OCI-M2 (cell line): ENCODE results near the gene DENND1A.
A peak's percentile ranks its signal among the peaks of the same experiment; 100 is the strongest.

Experiments used
- DNase-seq: peaks from one replicate; lab custom pipeline; 2025; ENCODE audit not compliant: unreplicated experiment; lab: John Stamatoyannopoulos, UW

The DENND1A gene

GRCh38 chr9:123382653-123383511 is 547.0 kb downstream of the DENND1A start:
- DNase-seq: no peak

- DNase-seq: no peak
Observed at GRCh38 chr9:123380852-123381705, 548.8 kb downstream of the DENND1A start.

GRCh38 chr9:123378956-123379660 is 550.8 kb downstream of the DENND1A start:
- no peak for DNase-seq

- no peak for DNase-seq
Observed at GRCh38 chr9:123378025-123378424, 551.9 kb downstream of the DENND1A start.

GRCh38 chr9:123377211-123377971 is 552.5 kb downstream of the DENND1A start:
- DNase-seq: no peak

GRCh38 chr9:123376218-123377071 is 553.5 kb downstream of the DENND1A start:
- DNase-seq: no peak

GRCh38 chr9:123375469-123376132 is 554.3 kb downstream of the DENND1A start:
- no peak for DNase-seq

GRCh38 chr9:123373946-123374345 is 556.0 kb downstream of the DENND1A start:
- DNase-seq: peak; percentile 54

- no peak for DNase-seq
Observed at GRCh38 chr9:123373447-123373923, 556.4 kb downstream of the DENND1A start.

GRCh38 chr9:123372766-123373446 is 557.0 kb downstream of the DENND1A start:
- no peak for DNase-seq

GRCh38 chr9:123371805-123372590 is 557.9 kb downstream of the DENND1A start:
- DNase-seq: no peak

- DNase-seq: no peak
Observed at GRCh38 chr9:123371228-123371584, 558.7 kb downstream of the DENND1A start.

- no peak for DNase-seq
Observed at GRCh38 chr9:123370526-123371227, 559.2 kb downstream of the DENND1A start.

- DNase-seq: no peak
Observed at GRCh38 chr9:123370108-123370507, 559.8 kb downstream of the DENND1A start.

GRCh38 chr9:123369296-123369695 is 560.6 kb downstream of the DENND1A start:
- no peak for DNase-seq

GRCh38 chr9:123368536-123369153 is 561.3 kb downstream of the DENND1A start:
- DNase-seq: no peak

GRCh38 chr9:123368023-123368422 is 561.9 kb downstream of the DENND1A start:
- DNase-seq: no peak
